DMS153 treated with DMSO at 0.1 percent for 48 hours (cell line): ENCODE results near the gene MLKL.
A peak's percentile ranks its signal among the peaks of the same experiment; 100 is the strongest.
"Not testable (repeated sequence)": the region's sequence is repeated elsewhere in the genome, so short reads cannot be mapped to it uniquely, and the experiment has no call there.

ENCODE experiments used
- DNase-seq: peaks from one replicate; lab custom pipeline; 2025; ENCODE audit not compliant: unreplicated experiment; lab: John Stamatoyannopoulos, UW

Gene MLKL

GRCh38 chr16:74709441-74709877, 8.8 kb upstream of the MLKL start:
- peak; percentile 55 for DNase-seq

DNA sequence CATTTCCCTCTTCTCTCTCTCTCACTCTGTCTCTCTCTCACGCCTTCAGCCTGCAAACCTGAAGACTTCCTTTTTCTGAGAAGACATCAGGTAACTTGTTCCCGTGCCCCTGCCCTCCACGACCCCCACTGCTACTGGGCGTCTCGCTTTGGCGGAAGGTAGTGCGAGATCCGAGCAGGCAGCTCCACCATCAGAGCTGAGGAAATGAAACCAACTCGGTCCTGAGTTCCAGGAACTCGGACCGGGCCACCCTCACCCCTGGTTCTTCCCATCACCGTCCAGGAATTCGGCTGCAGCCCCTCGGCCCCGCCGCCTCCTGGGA, 585 bp downstream of the MLKL start:
- no peak for DNase-seq

- no peak for DNase-seq
These were observed 996 bp downstream of the MLKL start for GRCh38 chr16:74699666-74700065.

DNA sequence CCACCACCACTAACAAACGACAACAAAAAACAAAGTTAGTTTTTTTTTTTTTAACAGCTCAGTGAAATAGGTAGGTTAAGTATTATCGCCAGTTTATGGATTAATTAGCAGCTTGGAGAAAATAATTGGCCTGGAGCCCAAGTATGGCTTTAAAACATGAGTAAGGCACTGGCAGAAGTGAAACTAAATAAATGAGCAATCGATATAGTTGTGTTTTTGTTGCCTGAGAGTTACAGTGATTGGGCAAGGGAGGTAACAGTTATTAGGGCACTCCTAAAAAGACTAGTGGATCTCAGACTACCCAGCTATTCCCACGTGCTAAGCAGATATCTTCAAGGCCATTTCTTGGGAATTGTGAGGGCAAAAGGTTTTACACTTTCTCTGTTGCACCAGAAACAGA, 2.4 kb downstream of the MLKL start:
- no peak for DNase-seq

GRCh38 chr16:74695450-74696422, 4.9 kb downstream of the MLKL start:
- peak; percentile 81 for DNase-seq

DNA sequence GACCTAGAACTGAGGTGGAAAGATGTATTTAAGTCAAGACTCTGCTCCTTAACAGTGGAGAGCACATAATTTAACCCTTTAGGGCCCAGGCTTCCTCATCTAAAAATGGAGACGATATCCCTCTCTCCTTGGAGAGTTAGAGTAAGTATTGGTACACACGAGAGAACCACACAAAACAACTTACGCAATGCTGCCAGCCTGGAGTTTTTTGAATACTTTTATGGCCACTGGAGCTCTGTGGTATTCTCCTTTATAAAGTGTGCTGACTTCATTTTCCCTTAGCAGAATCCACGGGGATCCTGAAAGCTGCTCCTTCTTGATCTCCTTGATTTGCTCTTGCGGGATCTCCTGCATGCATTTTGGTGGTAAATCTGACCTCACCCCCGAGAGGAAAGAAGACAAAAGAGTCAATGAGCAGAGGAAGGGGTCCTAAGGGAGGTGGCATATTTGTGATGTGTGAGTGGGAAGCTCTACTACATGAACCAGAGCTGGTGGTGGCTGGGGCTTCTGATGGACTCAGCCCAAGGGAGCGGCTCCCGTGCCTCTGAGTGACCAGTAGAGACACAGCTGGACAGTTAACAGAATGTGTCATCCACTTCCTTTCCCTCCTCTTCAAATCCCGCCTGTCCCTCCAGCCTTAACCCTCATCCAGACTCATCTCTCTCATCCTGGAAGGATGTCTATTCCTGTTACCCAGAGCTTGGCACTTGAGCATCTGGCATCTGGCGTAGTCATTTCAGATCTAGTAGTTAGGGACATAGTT, 9.4 kb downstream of the MLKL start:
- DNase-seq = no peak

DNA sequence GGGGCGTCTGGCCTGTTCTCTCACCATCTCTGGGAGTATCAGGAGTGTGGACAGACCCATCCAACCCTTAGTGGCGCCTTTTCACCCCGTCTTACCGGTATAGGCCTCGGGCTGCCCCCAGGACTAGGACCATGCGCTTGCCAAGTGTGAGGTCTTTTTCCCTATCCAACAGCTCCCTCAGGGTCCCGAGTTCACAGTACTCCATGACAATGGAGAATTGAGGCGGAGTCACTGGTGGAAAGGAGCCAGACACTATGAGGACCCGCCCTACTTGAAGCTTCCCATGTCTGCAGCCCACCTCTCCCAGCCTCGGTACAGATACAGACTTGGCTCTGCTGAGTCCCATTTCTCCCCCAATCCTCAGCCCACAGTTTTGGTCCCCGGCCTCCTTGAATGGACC, 18.1 kb downstream of the MLKL start:
- DNase-seq = no peak

GRCh38 chr16:74680681-74681080, 20.0 kb downstream of the MLKL start:
- no peak for DNase-seq

- DNase-seq = no peak
These were observed 20.7 kb downstream of the MLKL start for GRCh38 chr16:74679983-74680382.

- no peak for DNase-seq
These were observed 22.8 kb downstream of the MLKL start for GRCh38 chr16:74677868-74678267.

DNA sequence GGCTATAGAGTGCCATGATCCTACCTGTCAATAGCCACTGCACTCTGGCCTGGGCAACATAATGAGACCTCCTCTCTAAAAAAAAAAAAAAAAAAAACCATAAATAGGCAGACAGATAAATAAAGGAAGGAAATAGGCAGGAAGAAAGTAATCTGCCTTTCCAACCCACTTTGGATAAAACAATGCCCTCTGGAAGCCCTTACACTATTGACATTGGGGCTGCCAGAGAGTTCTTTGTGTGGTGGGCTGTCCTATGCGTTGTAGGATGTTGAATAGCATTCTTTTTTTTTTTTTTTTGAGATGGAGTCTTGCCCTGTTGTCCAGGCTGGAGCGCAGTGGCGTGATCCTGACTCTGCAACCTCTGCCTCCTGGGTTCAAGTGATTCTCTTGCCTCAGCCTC, 26.8 kb downstream of the MLKL start:
- DNase-seq = no peak

GRCh38 chr16:74668877-74669276, 31.8 kb downstream of the MLKL start:
- DNase-seq = not testable (repeated sequence)

DNA sequence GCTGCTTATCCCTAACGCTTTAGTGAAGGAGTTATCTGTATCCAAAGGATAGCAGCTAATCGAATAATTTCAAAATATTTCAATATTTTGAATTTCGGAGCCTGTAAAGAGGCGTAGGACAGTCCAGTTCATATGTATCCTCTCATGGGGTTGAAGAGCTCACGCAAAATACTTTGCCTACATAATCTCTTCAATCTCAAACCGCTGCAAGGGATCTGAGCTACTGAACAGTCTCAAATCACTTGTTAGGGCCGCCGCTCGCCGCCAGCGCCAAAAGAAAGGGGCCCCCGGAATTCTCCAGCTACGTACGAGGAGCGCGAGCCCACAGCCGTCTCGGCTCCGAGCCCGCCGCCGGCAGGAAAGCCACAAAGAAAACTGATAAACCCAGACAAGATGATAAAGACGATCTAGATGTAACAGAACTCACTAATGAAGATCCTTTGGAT, 33.4 kb downstream of the MLKL start:
- no peak for DNase-seq

DNA sequence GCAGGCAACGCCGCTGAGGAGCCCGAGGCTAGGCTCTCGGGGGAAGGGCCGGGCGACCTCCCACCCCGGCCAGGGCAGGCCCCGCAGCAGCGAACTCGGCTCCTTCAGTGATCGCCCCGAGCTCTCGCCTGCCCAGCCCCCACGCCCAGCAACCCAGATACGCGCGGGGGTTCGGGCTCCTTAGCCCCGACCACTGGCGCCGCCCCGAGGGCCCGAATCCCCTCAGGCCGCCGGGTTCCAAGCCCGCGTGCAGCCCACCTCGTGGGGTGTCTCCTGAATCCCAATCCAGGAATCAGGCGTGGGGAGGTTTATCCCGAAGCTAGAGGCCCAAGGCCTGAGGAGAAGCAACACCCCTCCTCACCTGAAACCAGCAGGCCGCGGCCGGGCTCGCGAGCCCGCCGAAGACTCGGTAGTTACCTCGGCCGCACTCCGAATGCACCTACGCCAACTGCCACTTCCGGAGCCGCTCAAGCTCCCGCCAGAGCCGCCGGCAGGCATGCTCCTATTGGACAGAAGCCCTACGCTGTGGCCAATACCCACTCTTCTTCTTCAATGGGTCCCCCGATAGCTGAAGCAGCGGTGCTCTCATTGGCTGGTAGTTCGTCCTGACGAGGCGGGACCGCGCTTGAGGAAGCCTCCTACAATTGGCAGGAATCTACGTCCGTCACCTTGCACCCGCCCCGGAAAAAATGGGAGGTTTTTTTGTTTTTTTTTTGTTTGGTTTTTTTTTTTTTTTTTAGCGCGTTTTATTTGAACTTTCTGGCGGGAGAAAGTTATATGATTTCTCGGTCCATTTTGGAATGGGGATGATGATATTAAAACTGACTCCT, 34.0 kb downstream of the MLKL start, which contains the start of gene RFWD3:
TSS of gene RFWD3 (minus strand) at position 453 of the 830 bp plus-strand sequence. CDS start 5,428 bp downstream, outside the sequence.
- peak; percentile 96 for DNase-seq

- DNase-seq = no peak
These were observed 34.6 kb downstream of the MLKL start for GRCh38 chr16:74666010-74666421.

DNA sequence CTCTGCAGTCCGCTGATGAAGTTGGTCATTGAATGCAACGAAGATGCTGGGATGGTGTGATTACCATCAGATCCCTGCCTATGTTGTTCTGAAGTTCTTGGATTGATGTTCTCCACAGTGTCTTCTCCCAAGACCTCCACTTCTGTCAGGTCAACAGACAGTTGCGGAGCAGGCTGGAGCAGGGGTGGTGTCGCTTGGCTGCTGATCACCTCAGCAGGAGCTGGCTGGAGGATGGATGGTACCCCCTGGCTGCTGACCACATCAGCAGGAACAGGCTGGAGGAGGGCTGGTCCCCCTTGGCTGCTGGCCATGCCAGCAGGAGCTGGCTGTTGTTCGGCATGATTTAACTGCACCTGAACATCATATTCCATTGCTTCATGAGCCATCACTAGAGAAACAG, 39.6 kb downstream of the MLKL start:
- DNase-seq = no peak

- no peak for DNase-seq
These were observed 40.3 kb downstream of the MLKL start for GRCh38 chr16:74660383-74660782.

DNA sequence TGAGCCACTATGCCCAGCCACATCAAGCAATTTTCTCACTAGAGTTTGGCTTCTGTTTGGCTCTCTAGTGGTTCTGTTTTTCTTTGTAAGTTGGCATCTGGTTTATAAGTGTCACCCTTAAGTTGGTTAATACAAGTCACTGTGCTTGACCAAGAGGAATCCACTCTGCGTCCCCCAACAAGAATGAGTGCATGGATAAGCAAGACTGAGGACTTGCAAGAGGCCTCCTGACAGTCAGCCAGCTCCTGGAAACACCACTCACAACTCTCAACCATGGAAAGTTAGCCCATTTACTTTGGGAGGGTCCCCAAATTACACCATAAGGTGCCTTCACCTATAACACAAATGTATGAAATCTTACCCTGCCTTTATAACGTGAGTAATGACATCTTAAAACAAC, 41.6 kb downstream of the MLKL start:
- DNase-seq = no peak

DNA sequence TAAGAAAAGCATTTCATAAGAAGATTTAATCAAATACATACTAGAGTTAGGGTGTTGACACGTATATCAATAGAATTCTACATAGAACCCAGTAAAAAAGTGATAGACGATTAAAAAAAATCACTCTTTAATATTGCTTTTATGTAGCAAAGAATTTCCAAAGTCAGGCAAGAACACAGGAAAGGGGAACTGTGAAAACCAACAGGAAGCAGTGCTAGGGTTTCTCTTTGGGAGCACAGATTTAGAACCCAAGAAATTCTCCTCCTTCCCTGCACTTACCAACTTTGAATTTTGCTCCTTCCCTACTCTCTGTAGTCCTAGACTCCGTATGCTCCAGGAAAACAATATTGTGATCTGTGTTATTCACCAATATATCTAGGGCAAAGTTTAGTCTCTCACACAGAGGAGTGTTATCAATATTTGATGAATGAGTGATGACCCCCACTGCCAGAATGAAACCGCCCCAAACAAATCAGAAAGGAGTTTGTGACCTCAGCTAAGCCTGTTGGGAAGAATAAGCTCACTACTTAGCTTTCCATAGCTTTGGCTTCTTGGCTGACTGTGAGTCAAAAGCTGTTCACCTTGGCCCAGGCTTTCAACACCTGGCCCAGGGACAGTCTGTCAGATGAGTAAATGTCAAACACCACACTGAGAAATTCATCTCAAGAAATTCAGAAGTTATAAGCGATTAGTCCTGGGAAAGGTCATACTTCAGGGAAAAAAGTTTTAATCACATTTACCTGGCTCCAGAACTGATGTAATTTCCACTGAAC, 42.6 kb downstream of the MLKL start:
- DNase-seq = no peak

DNA sequence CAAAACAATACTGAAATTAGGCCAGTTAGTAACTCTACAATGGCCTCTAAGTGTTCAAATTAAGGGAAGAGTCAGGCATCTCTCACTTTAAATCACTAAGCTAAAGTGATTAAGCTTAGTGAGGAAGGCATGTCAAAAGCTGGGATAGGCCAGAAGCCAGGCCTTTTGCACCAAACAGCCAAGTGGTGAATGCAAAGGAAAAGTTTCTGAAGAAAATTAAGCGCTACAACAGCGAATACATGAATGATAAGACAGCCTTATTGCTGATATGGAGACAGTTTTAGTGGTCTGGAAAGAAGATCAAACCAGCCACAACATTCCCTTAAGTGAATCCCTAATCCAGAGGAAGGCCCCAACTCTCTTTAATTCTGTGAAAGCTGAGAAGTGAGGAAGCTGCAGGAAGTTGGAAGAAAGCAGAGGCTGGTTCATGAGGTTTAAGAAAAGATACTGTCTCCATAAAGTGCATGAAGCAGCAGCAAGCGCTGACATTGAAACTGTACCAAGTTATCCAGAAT, 46.1 kb downstream of the MLKL start:
- no peak for DNase-seq
